Effector memory CD4-positive, alpha-beta T cell (primary cell): ENCODE measurements around the gene LRRC74B.
"Not testable (repeated sequence)": the region's sequence is repeated elsewhere in the genome, so short reads cannot be mapped to it uniquely, and the experiment has no call there.

ENCODE experiments used
- DNase-seq, 3 donors: peaks; one replicate each; pipeline ENCODE4 v3.0.0-alpha.2; 2020
- H3K27ac ChIP-seq: 2 replicates; pipeline ENCODE4 v1.7.0; 2013; ENCODE audit warnings: mild to moderate bottlenecking, low read length, moderate library complexity; ENCODE audit not compliant: insufficient read depth, poor library complexity, severe bottlenecking
- H3K27me3 ChIP-seq: replicated peaks from 2 replicates; pipeline ENCODE4 v1.7.0; 2013; ENCODE audit warnings: mild to moderate bottlenecking, low read length; ENCODE audit not compliant: insufficient read depth, control insufficient read depth, poor library complexity, severe bottlenecking
- H3K36me3 ChIP-seq: 2 replicates; pipeline ENCODE4 v1.7.0; 2013; ENCODE audit warnings: mild to moderate bottlenecking, low read length, moderate library complexity; ENCODE audit not compliant: control insufficient read depth, insufficient read depth
- H3K4me1 ChIP-seq: 2 replicates; pipeline ENCODE4 v1.7.0; 2013; ENCODE audit warnings: low read length, mild to moderate bottlenecking; ENCODE audit not compliant: control insufficient read depth, insufficient read depth, poor library complexity, severe bottlenecking
- H3K4me3 ChIP-seq: 2 replicates; pipeline ENCODE4 v1.7.0; 2013; ENCODE audit warnings: low read length, low read depth, mild to moderate bottlenecking; ENCODE audit not compliant: insufficient read depth, poor library complexity, severe bottlenecking
- H3K9me3 ChIP-seq: 2 replicates; pipeline ENCODE4 v1.7.0; 2013; ENCODE audit warnings: mild to moderate bottlenecking, low read length, moderate library complexity; ENCODE audit not compliant: control insufficient read depth

LRRC74B gene

DNA sequence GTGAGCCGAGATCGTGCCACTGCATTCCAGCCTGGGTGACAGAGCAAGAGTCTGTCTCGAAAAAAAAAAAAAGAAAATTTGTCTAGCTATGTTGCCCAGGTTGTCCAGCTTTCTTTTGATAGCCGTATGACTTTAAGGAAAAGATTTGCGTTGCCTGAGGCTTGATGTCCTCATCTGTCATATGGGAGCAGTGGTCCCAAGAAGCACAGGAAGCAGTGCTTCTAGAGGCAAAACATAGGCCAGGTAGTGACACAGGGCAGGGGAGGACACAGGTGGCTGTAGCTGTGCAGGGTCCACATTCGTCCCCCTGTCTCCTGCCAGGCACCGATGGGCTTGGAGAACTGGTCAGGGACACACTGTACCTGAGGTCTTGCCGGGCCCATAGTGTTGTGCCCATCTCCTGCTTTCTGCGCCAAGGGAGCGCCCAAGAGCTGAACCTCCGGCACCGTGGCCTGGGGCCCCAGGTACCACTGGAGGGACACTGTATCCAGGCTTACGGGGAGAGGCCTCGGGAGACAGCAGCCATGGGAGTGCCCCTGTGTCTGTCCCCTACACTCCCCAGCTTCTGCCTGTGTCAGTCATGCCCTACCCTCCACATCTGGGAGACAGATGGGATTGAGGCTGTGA lies 1.4 kb downstream of the LRRC74B start:
- H3K4me3 ChIP-seq: no peak overlapping the region
- H3K27me3 ChIP-seq: no peaks in the 10 kb centered on the region
- DNase-seq: no peak
- no peak overlapping the region for H3K27ac ChIP-seq
- H3K9me3 ChIP-seq: no peaks in the 10 kb centered on the region
- peaks cover 20% of the 10 kb centered on the region for H3K4me1 ChIP-seq
- no peaks in the 10 kb centered on the region for H3K36me3 ChIP-seq

DNA sequence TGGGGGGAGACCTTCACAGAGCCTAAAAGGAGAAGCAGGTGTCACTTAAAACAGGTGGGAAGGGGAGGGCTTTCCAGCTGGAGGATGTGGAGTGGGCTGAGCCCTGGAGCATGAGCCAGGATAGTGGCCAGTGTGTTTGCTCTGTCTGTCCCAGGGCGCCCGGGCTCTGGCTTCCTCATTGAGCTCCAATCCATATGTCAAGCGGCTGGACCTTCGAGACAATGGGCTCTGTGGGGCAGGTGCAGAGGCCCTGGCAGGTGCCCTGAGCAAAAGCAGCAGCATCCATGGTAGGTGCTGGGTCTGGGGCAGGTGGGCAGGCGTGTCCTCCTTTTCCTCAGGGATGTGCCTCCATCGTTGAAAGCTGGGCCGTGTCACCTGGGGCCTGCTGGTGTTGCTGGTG lies 2.0 kb downstream of the LRRC74B start:
- peaks cover 20% of the 10 kb centered on the region for H3K4me1 ChIP-seq
- H3K36me3 ChIP-seq: no peaks in the 10 kb centered on the region
- H3K27me3 ChIP-seq: no peaks in the 10 kb centered on the region
- DNase-seq: no peak
- no peaks in the 10 kb centered on the region for H3K9me3 ChIP-seq
- no peak overlapping the region for H3K27ac ChIP-seq
- no peak overlapping the region for H3K4me3 ChIP-seq

DNA sequence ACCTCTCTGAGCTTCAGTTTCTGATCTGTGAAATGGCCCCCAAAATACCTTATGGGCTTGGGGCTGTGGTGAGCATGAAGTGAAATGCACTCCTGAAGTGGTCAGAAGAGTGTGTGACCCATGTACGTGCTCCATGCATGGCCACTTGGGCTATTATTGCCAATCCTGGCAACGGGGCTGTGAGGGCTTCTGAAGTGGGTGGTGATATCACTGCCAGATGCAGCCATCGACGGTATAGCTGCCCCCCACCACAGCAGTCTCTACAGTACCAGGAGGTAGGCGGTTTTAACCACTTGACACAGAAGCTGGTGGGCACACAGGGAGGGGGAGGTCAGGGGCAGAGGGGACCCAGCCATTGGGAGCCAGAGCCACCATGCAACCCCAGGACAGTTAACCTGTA lies 2.7 kb downstream of the LRRC74B start:
- H3K4me1 ChIP-seq: peaks cover 20% of the 10 kb centered on the region

DNA sequence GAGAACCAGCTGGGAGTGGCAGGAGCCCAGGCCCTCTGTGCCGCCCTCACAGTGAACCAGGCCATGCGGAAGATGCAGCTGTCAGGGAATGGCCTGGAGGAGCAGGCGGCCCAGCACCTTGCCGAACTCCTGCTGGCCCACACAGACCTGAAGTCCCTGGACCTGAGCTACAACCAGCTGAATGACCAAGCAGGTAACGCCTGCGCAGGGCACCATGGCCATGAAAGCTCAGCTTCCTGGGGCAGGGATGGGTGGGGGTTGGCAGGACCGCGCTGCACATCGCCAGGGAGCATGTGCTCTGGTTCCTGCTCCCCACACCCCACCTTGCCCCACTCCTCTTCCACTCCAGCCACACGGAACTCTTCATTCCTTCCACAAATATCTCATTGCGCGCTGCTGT lies 3.2 kb downstream of the LRRC74B start:
- not testable (repeated sequence) for H3K27ac ChIP-seq, H3K27me3 ChIP-seq, H3K36me3 ChIP-seq, H3K9me3 ChIP-seq, H3K4me3 ChIP-seq, DNase-seq
- peaks cover 18% of the 10 kb centered on the region for H3K4me1 ChIP-seq

More for the DNA sequence above, 2.7 kb downstream of the LRRC74B start:
- not testable (repeated sequence) for H3K4me3 ChIP-seq, H3K9me3 ChIP-seq, DNase-seq, H3K36me3 ChIP-seq, H3K27ac ChIP-seq, H3K27me3 ChIP-seq

DNA sequence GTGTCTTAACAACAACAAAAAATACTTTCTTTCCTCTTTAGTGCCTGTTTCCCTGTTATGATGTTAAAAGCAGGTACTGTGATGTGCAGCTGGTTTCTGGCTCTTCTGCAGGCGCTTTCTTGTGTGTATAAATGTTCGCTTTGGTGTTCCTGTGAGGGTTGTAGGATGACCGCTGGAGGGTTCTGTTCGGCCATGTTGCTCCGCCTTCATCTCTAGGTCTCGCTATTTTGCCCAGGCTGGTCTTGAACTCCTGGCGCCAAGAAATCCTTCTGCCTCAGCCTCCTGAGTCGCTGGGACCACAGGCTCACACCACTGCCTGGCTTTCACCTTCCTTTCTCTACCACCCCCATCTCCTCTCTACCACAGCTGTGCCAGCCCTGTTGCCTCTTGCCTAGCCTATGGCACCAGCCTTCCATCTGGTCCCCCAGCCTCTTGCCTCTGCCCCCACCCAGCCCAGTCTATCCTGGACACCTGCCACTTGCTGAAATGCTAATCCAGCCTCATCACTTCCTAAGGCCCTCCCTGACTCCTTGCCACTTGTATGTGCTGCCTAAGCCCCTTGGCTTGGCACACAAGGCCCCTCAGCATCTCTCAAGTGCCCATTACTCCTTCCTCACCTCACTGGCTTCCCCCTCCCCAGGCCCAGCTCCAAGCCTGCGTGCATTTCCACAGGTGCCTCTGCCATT lies 5.5 kb downstream of the LRRC74B start:
- Histone ChIP-seq H3K4me3 (no peak overlapping the region), H3K4me1 (peaks cover 10% of the 10 kb centered on the region), H3K36me3 (no peaks in the 10 kb centered on the region), H3K27me3 (no peaks in the 10 kb centered on the region), H3K9me3 (no peaks in the 10 kb centered on the region), H3K27ac (no peak overlapping the region)
- no peak for DNase-seq

DNA sequence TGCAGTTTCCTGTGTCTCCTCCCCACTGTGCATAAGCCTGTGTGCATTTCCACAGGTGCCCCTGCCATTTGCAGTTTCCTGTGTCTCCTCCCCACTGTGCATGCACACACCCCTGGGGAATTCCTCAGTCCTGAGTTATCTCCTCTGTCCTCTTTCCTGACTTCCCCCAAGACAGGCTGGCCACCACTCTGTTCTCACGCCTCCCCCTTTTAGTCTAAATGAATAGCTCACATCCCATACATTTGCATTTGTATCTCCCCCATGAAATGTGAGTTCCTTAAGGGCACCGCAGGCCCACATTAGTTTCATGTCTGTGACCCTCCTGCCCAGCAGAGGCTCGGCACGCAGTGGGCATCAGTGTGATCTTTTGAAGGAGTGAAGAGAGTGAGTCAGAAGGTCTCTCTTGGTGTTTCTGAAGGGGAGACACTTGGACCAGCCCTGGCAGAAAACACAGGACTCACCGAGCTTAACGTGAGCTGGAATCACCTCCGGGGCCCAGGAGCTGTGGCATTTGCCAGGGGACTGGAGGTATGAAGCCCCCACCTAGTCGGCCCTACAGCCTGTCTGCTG lies 6.2 kb downstream of the LRRC74B start:
- Histone ChIP-seq H3K4me1 (peaks cover 10% of the 10 kb centered on the region), H3K9me3 (no peaks in the 10 kb centered on the region), H3K4me3 (no peak overlapping the region), H3K36me3 (no peaks in the 10 kb centered on the region), H3K27me3 (no peaks in the 10 kb centered on the region), H3K27ac (no peak overlapping the region)
- DNase-seq: no peak

DNA sequence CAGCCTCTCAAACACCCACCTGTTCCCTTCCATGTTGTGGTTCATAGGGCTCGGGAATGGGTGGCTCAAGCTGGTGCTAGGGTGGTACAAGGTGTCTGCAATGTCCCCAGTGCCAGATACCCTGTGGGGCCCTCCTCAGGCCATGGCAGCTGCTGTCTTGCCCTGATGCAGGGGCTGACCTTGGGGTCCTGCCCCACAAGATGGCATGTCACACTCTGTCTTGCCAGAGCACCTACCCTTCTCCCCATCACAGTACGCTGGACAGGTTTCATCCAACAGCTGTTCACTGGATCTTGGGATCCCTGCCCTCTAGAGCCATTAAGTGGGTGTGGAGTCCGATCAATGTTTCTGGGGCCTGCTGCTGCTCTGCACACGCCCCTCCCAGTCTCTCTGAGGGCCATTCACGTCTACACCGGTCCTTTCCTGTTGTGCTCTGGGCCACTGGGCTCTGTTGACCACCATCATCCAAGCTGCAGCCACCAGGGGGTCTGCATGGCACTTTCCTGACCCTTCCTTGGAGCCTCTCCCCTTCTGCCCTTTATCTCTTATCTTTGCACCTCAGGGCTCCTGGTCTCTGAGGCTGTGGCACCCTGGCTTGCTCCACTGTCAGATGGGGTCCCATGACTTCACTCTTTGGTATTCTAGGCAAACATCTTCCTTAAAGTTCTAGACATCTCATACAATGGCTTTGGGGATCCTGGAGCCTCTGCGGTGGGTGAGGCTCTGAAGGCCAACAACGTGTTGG lies 7.1 kb downstream of the LRRC74B start:
- Histone ChIP-seq H3K9me3 (no peaks in the 10 kb centered on the region), H3K27me3 (no peaks in the 10 kb centered on the region), H3K4me3 (no peak overlapping the region), H3K27ac (no peak overlapping the region), H3K36me3 (no peaks in the 10 kb centered on the region), H3K4me1 (peaks cover 10% of the 10 kb centered on the region)
- DNase-seq: no peak

DNA sequence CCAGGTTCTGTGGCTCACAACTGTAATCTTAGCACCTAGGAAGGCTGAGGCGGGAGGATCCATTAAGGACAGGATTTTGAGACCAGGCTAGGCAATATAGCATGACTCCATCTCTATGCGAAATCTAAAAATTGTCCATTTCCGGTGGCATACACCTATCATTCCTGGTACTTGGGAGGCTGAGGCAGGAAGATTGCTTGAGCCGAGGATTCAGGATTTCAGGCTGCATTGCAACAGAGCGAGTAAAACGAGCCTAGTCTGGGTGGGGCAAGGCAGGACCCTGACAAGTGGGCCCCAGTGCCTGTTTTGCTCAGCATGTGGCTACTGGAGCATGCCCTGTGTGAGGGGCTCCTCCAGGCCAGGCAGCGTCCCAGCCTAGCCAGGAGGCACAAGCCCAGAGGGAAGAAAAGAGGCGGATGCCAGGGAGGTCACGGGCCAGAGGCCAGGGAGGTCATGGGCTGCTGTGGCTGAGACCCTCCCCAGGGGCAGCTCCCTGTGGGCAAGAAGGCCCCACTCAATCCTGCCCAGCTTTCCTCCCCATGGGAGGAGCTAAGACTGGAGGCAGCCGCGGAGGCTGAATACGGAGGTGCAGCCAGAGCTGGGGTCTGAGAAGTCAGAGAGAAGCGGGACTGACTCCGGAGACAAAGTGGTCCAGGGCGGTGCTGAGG lies 8.4 kb downstream of the LRRC74B start:
- no peaks in the 10 kb centered on the region for H3K36me3 ChIP-seq
- H3K9me3 ChIP-seq: no peaks in the 10 kb centered on the region
- no peaks in the 10 kb centered on the region for H3K27me3 ChIP-seq
- H3K27ac ChIP-seq: no peak overlapping the region
- peaks cover 10% of the 10 kb centered on the region for H3K4me1 ChIP-seq
- H3K4me3 ChIP-seq: no peak overlapping the region
- DNase-seq: no peak

DNA sequence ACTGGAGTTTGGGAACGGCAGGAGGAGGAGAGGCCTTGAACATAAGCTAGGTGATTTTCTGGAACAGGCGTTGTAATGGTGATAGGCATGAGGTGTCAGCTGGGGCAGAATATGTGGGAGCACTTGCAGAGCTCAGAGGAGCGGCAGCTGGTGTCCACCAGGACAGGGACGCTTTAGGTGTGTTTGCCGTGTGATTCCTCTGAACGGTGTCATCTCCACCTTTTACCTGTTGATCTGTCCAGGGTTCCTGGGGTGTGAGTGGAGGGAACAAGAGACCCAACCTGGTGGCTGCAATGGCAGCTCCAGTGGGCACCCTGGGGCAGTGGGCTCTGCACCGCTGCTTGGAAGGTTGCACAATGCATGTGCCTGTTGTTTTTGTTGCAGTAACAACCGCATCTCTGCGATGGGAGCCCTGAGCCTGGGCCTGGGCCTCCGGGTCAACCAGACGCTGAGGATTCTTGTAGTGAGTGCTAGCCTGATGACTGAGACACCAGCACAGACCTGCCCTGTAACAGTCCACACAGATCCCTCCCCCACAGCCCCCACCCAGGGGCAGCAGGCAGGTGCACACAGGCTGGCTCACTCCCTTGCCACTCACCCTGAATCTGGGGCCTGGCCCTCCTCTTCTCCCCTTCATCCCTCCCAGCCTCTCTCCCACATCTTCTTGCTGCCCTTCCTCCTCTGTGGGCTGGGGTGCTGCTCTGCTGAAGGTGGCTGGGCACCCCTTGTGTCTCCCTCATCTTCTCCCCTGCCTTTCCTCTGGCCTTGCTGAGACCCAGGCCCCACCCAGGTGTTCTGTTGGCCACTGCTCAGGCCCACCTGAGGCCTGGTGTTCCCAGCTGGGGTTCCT lies 9.2 kb downstream of the LRRC74B start:
- no peak for DNase-seq
- H3K36me3 ChIP-seq: no peaks in the 10 kb centered on the region
- no peaks in the 10 kb centered on the region for H3K9me3 ChIP-seq
- no peak overlapping the region for H3K27ac ChIP-seq
- H3K4me1 ChIP-seq: peaks cover 10% of the 10 kb centered on the region
- no peak overlapping the region for H3K4me3 ChIP-seq
- no peaks in the 10 kb centered on the region for H3K27me3 ChIP-seq
